HG02759 (cell line): Measurements from ENCODE around the gene LOX.
"Not testable (repeated sequence)": the region's sequence is repeated elsewhere in the genome, so short reads cannot be mapped to it uniquely, and the experiment has no call there.

Experiments used
- ATAC-seq: cut with Tn5 transposase; IDR thresholded peaks from one replicate; pipeline ENCODE4 v1.9.1; 2021; ENCODE audit warnings: mild to moderate bottlenecking, moderate library complexity; ENCODE audit not compliant: unreplicated experiment

LOX gene

GRCh38 chr5:122099060-122099790 is 21.2 kb upstream of the LOX start:
- no peak for ATAC-seq

- no peak for ATAC-seq
Observed at GRCh38 chr5:122097391-122097790, 19.3 kb upstream of the LOX start.

GRCh38 chr5:122095158-122095557 is 17.1 kb upstream of the LOX start:
- no peak for ATAC-seq

GRCh38 chr5:122094251-122094650 is 16.2 kb upstream of the LOX start:
- not testable (repeated sequence) for ATAC-seq

GRCh38 chr5:122093415-122094180 is 15.5 kb upstream of the LOX start:
- ATAC-seq: no peak

- ATAC-seq: no peak
Observed at GRCh38 chr5:122091936-122092600, 14.0 kb upstream of the LOX start.

- no peak for ATAC-seq
Observed at GRCh38 chr5:122089096-122090013, 11.3 kb upstream of the LOX start.

GRCh38 chr5:122085041-122085440 is 7.0 kb upstream of the LOX start:
- ATAC-seq: no peak

- ATAC-seq: no peak
Observed at GRCh38 chr5:122083535-122083934, 5.5 kb upstream of the LOX start.

GRCh38 chr5:122081541-122081940 is 3.5 kb upstream of the LOX start:
- ATAC-seq: no peak

GRCh38 chr5:122077366-122078115 is 518 bp downstream of the LOX start:
- peak; percentile 41 for ATAC-seq

- peak; percentile 49 for ATAC-seq
Observed at GRCh38 chr5:122076669-122077365, 1.2 kb downstream of the LOX start.

GRCh38 chr5:122076050-122076461 is 2.0 kb downstream of the LOX start:
- no peak for ATAC-seq

- no peak for ATAC-seq
Observed at GRCh38 chr5:122073864-122074263, 4.2 kb downstream of the LOX start.

- no peak for ATAC-seq
Observed at GRCh38 chr5:122073018-122073417, 5.0 kb downstream of the LOX start.

GRCh38 chr5:122067390-122067789 is 10.7 kb downstream of the LOX start:
- no peak for ATAC-seq

- no peak for ATAC-seq
Observed at GRCh38 chr5:122064992-122065391, 13.1 kb downstream of the LOX start.

- no peak for ATAC-seq
Observed at GRCh38 chr5:122063836-122064235, 14.2 kb downstream of the LOX start.

GRCh38 chr5:122062205-122062604 is 15.9 kb downstream of the LOX start:
- no peak for ATAC-seq
